ENCODE data around the gene TREH.
"Not testable (repeated sequence)": the region's sequence is repeated elsewhere in the genome, so short reads cannot be mapped to it uniquely, and the experiment has no call there.

TREH gene

DNA sequence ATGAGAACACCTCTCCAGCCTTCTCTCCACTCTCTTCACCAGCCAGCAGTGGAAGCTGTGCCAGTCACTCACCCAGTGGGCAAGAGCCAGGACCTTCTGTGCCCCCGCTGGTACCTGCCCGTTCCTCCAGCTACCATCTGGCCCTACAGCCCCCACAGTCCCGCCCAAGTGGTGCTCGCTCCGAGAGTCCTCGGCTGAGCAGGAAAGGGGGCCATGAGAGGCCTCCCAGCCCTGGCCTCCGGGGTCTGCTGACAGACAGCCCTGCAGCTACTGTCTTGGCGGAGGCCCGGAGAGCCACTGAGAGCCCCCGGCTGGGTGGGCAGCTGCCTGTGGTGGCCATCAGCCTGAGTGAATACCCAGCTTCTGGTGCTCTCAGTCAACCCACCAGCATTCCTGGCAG lies 51.9 kb downstream of the TREH start:
- no peak for DNase-seq

DNA sequence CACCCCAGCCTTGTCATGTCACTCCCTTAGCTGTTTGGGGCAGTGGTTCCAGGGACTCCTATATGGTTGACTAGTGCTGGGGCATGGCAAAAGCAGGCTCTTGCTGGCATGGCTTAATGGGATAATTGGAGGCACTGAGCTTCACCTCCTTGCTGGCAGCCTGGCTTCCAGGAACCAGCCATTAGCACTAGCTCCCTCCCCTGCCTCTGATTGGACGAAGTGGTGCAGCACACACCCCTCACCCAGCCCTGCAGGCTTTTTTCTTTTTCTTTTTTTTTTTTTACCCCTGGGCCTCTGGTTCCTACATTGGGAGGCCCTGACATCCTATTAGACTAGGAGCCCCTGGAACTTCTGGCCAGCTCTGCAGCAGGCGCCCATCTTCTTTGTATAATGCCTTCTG lies 53.5 kb downstream of the TREH start:
- no peak for DNase-seq

DNA sequence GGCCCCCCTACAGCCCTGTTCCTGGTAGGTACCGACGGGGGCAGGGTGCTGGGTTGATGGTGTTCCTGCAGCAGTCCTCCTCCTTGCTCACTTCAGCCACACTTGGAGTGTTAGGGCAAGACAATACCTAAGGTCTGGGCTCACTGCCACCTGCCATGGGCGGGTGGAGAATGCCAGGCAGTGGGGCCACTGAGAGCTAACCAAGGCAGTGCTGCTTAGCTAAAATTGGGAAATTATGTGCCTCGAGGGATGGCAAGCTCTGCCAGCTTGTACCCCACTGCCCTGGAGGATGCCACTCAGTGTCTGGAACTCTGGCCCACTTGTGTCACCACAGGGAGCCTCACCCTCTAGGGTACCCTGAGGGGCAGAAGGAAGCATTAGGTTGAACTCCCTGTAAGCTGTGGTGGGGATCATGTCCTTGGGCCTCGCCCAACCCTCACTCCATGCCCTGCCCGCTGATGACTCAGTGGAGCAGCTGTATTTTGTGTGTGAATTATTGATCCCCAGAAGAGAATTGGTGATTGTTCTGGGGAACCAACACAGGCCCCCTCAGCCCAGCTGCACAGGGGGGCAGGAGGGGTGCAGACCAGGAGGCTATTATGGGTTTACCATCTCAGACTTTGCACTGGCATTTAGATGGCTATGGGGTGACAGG lies 54.3 kb downstream of the TREH start:
- no peak for DNase-seq

DNA sequence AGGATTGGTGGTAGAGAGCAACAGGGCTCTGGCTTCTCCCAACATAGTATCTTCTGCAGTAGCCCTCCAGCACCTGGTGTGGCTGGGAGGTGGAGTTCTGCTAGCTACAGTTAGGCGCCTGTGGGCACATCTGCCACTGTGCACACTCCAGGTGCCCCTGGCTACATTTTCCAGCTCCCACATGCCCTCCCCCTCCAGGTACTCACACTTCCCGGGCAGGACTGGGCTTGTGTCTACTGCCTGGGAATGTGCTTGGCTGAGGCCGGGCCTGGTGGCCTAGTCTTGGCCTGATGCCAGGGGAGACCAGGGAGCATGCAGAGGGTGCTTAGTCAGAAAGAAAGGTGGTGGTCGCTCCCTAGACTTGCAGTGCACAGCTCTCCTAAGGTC lies 56.2 kb downstream of the TREH start:
- no peak for DNase-seq

DNA sequence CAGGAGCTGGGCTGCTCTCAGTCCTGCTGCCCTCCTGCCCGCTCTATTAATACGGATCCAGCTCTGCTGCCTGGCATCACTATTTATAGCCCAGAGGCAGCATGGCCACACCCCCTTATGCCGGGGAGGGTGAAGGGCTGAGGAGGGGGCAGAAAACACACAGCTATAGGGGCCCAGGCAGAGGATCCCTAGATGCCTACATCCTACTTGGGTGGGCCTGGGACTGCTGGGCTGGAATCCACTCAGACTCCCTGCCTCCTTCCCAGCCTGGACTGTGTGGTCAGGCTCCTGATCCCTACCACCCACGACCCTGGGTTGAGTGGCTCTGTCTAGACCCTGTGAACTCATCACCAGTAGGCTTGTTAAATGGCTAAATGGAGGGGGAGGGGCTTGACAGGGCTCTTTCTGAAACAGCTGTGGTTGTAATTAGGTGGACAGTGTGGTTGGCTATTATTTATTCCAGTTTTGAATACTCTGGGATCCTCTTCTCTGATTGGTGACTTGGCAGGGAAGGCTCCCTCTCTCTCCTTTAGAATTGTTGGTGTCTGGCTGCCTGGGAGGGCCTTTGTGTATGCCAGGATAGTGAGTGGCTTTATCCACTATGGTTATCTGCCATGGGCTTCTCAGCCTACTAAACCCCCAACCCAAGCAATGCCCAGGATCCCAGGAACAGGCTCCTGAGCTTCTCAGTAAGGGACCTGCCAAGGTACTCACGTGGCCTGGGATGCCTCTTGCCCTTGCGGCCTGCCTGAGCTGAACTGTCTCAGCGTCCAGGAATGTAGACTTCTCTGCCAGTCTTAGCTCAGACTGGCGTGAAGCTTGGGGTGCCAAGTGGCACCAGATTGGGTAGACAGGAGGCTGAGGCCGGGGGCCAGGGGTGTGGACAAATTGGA lies 56.8 kb downstream of the TREH start:
- no peak for DNase-seq

DNA sequence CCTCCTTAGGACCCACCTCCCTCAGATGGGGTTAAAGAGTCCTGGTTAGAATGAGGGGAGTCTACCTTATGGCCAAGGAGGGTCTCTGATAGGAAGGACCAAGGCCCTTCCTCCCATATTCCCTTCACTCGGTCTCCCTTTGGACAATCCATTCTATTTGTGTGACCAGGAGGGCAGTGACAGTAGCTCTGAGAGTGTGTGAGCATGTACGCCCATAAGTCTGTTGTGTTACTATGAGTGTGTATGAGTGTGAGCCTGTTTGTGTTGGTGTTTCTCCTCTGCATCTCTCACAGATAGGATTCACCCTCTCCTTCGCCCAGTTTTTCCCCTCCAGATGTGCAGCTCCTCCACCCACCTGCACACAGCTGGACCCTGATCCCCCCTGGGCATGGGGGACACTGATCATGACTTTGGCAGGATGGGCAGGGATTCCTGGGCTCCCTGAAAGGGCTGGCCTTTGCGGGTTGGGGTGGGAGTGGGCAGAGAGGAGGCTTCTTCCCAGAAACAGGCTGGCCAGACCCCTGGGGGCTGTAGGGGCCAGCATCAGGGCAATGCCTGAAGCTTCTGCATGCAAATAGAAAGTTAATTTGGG lies 57.6 kb downstream of the TREH start:
- no peak for DNase-seq

DNA sequence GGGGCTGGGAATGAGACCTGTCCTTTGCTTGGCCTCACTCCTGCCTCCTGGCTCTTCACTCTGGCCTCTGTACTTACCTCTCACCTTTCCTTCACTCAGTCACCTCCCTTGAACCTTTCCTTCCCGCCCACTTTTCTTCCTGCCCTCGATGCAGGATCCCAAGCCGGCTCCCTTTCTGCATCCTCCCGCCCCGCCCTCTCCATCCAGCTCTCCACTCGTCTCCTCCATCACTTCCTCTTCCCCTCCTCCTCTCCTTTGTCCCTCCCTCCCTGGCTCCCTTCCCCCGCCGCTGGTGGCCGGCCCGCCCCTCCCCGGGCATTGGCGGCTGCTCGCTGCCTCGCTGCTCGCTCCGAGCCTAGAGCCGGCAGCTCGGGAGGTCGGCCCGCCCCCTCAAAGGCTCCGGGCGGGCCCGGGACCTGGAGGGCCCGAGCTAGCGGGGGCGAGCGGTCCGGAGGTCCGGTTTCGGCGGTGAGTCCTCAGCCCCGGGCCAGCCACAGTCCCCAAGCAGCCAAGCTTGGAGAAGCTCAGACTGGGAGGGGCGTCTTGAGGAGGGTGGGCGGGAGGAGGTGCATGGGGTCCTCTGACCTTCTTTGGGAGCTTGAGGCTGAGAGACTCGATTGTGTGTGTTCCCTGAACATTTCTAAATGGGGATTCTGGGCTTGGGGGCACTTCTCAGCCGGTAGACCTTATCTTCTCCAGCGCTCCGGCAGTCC lies 58.2 kb downstream of the TREH start:
- DNase-seq: peak; percentile 18

DNA sequence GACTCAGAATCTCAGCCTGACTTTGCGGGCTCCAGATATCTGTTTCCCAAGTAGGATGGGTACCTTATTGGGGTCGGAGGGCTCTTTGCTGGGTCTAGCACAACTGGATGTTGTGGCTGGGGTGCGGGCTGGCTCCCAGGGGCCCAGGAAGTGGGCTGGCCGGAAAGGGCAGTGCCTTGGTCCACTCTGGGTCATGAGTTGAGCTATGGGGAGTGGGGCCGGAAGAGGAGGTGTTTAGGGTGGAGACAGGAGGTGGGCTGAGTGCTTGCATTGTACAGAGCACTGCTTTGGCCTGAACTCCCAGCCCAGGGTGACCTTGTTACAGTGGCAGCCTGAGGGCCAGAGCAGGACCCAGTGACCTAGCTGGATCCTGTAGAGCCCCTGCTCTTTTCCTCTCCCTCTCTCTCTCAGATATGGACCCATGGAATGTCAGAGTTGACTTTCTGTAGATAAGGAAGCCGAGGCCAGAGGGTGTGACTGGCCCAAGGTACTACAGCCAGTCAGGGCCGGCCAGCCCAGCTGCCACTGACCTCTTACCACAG lies 58.9 kb downstream of the TREH start:
- no peak for DNase-seq

DNA sequence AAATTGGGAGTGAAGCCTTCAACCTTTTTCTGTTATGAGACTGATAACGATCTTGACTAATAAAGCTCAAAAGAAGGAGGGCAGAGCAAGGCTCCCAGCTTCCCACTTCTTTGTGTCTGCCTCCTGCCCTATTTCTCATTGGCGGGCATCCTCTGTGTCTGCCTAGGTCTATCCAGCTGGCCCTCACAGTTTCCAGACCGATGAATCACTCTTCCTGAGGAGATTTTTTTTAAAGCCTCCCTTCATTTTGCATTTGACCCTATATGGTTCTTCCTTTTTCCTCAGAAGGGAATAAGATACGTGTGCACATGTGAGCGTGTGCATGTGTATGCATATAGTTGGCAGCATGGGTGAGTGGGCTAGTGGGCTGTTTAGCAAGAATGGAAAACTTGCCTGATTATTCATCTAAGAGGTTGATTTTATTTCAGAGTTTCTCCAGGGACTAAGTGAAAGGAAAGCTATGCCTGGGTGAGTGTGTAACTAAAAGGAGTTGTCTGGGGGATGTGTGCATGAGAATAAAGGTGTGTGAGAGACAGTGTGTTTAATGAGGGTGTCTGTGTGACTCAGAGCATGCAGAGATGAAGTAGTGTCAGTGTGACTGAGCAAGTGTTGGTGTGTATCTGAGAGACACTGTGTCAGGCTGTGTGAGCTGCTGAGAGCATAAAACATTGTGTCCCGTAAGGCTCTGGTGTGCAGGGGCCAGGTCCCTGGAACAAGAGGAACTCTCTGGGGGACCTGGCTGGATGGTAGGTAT lies 59.8 kb downstream of the TREH start:
- DNase-seq: no peak

DNA sequence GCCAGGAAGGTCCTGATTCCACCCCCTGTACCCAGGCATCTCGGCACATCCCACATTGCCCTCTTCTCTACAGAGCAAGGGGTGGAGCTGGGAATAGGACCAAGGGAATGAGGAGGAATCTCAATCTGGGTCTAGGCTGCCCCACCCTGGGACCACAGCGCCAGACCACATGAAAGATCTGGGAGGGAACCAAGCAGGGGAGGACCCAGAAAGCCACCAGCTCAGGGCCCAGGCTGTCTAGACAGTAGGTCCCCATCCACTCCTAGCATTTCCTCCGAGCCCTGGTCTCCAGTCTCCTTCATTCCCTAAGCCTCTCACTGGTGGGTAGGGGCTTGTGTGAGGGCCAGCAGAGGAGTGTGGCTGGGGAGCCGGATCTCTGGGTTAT lies 60.5 kb downstream of the TREH start:
- DNase-seq: no peak

DNA sequence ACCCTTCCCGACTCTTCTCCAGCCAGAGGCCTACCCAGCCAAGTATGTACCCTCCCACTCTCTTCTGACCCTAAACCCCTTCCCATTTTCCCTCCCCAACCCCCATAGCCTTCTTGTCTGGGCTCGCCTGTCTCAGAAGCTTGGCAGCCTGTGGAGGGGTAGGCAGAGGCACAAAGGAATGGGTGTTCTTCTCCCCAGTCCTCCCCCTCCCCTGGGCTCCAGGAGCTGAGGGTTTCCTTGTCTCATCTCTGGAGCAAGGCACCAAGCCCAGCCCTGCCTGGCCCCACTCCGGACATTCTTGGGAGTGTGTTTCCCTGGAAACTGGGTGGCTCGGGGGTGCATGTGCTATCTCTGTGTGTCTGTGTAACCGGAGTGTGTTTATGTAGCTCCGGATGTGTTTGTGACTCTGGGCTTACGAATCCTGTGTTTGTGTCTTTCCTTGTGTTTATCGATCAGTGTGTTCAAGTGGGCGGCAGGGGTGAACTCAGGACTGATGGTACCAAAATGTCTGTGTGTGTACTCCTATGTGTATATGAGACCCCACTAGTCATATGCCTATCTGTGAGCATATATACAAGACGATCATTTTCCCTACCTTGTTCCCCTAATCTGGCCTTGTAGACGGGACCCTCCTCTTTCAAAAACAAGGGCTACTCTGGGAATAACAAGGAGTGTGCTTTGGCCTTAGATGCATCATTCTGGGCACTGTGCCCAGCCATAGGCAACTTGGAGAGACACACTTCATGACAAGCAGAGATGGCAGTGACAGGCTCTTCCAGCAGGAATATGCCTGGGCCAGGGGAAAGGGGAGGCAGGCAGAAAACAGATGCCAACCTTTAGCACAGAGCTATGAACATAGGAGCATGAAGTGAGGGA lies 61.1 kb downstream of the TREH start:
- no peak for DNase-seq

DNA sequence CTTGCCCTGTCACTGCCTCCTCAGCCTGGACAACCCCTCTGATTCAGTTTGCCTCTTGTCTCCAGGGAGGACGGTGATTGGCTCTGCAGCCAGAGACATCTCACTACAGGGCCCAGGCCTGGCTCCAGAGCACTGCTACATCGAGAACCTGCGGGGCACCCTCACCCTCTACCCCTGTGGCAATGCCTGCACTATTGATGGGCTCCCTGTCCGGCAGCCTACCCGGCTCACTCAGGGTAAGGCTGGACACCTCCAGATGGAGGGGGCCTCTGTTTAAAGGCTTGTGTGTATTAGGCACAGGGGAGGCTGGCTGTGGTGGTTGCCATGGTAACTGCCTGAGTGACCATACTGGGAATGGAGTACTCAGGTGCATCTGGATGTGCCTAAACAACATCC lies 63.5 kb downstream of the TREH start:
- no peak for DNase-seq

DNA sequence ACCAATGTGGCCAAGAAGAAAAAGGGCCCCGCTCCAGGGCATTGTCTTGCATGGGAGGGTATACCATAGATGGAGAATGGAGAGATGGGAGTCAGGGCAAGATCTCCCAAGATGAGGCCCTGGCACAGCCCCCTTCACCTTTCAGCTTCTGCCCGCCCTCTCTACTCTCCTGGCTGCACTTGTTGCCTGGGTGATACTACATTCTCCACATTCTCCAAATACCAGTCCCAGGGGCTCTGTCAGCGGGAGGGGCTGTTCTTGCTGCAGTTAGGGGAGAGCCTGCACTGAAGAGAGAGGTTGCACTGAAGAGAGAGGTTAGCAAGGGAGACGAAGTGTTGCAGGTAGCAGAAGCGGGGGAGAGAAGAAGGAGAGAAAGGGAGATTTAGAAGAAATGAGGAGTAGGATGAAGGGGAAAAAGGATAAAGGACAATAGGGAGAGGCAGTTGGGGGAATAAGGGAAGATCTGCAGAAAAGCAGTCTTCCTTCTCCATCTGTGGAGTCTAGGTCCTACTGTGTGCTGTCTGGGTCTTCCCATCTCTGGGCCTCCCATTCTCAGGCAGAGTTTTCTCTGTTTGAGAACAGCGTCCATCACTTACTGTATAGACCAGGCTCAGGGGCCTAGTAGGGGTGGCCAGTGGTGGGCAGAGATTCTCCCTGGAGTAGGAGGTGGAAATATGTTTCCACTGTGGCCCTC lies 64.0 kb downstream of the TREH start:
- DNase-seq: no peak

DNA sequence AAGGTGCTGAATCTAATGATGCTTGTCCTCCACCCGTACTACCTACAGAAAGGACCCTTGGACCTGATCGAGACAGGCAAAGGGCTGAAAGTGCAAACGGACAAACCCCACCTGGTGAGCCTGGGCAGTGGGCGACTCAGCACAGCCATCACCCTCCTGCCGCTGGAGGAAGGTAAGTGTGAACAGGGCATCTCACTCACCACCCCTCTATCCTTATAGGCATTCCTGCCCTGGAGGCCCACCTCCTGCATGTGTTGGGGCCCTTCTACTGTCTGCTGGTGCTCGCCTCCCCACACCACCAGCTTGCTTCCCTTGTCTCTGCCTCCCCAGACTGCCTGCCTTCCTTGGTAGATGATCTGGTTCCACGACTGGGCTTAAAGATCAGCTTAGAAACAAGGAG lies 64.9 kb downstream of the TREH start:
- no peak for DNase-seq

DNA sequence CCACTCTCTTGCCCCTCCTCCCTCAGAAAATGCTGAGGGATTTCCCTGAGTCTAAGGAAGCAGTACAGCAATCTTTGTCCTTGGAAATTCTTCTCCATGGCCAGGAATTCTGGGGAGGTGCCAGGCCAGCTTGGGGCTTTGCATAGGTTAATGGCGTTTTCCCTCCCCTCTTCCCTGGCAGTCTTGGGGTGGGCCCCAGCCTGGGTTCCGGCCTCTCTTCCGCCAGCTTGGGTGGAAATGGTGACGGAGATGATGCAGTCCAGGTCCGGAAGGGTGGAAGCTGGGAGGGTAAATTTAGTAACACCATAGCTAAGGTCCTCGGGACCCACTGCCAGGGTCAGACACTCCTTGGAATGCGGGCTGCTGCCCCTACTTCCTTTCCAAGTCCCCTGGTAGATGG lies 67.1 kb downstream of the TREH start:
- no peak for DNase-seq

DNA sequence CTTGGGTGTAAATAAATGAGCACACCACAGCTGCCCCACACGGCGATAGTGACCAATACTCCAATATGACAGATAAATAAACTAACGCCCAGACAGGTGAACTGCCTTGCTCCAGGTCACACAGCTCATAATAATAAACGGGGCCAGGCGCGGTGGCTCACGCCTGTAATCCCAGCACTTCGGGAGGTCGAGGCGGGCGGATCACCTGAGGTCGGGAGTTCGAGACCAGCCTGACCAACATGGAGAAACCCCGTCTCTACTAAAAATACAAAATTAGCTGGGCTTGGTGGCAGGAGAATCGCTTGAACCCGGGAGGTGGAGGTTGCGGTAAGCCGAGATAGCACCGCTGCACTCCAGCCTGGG lies 68.0 kb downstream of the TREH start:
- DNase-seq: not testable (repeated sequence)

DNA sequence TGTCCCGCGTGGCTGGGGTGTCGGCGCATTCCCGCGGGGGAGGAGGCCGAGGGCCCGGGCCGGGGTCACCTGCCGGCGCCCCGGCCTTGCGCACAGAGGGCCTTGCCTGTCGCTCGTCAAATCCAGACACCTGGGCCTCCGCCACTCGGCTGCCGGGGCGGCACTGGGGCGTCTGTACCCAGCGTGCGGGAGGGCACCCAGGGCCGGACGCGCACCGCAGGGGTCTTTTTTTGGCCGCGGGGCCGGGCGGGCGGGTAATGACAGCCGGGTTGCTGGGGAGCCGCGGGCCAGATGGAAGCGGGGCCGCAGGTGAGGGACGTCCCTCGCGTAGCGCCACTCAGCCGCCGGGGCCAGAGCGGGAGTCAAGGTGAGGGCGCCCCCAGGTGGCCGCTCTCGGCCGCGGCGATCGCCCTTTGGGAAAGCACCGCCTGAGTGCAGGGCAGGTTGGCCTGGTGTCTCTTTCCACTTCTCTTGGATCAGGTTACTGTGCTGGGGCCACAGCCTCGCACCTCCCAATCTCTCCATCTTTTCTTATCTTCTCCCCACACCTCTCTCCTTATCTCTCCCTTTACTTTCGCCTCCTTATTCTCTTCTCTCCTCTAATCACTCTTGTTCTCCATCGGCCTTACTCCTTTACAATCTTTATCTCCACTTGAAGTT lies 68.5 kb downstream of the TREH start:
- peak; percentile 86 for DNase-seq

DNA sequence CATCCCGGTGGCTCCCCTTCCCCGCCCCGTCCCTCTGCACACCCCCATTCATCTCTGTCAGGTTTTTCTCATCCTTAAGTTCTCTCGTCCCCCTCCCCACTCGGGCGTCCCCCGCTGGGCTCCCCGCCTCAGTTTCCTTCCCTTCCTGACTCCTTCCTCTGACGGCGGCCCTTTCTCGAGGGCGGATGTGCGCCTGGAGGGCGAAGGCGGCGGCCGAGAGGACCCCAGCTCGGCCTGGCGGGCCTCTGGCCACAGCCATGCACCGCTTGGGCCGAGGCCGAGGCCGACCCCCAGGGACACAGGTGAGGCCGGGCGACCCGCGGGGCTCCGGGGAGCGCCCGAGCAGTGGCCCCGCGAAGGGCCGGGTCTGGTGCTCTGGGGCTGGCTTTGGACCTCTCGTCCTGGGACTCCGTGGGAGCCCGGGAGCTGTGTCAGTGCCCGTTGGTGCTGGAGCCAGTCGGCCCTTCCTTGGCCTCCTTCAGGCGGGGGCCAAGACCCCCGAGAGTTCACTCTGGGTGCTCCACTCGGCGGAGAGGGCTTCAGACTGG lies 69.2 kb downstream of the TREH start:
- DNase-seq: no peak

DNA sequence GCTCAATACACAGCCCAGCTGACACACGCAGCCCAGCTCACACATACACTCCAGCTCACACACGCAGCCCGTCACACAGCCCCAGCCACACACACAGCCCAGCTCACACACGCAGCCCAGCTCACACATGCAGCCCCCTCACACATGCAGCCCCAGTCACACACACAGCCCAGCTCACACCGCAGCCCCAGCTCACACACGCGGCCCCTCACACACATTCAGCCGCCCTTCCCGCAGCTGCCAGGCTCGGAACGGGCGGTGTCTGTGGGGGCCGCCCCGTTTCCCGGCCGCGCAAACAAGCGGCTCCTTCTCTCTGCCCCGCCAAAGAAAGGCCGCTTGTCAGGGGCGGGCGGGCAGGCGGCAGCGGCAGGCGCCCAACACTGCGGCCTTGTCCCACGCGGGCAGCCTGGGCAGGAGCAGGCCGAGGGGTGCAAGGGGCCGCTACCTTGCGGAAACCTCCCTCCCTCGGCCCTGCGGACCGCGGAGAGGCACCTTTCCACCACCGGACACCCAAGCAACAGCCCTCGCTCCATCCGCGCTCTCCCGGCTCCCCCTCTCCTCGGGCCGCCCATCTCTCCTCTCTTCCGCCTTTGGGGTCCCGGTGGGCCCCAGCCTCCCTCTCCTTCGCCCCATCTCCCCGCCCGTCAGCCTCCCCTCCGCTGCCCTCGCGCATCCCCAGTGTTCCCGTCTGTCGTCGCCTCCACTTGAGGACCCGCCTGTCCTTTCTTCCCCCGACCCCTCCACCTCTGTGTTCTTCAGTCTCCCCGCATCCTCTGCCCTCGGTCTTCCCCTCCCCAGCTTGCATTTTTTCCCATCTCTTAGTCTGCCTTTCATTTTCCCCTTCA lies 69.8 kb downstream of the TREH start:
- no peak for DNase-seq
